HG02588 (cell line): ENCODE data around the gene RETREG3.
A peak's percentile ranks its signal among the peaks of the same experiment; 100 is the strongest.

ENCODE experiments used
- ATAC-seq: cut with Tn5 transposase; IDR thresholded peaks from one replicate; pipeline ENCODE4 v1.9.1; 2021; ENCODE audit warnings: mild to moderate bottlenecking, moderate library complexity; ENCODE audit not compliant: unreplicated experiment

Gene RETREG3

DNA sequence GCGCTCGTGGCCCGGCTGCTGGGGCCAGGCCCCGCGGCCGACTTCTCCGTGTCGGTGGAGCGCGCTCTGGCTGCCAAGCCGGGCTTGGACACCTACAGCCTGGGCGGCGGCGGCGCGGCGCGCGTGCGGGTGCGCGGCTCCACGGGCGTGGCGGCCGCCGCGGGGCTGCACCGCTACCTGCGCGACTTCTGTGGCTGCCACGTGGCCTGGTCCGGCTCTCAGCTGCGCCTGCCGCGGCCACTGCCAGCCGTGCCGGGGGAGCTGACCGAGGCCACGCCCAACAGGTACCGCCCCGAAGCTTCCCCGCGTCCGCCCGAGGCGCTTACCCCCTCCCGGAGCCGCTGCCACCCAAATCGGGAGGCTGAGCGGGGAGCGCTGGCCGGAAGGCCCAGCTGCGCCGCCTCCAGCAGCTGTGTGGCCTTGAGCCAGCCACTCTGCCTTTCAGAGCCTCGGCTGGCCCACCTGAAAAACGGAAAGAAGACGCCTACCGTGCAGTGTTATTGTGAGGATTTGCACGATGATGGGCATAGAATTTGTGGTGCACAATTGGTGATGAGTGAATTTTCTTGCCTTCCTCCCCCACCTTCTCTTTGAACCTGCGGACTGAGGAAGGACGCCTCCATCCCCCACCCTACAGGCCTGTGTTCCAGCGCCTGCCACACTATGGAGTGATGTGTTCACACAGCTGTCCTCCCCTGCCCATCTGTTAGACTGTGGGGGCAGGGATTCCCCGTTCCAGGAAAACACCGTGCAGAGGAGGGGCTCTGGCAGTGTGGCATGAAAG lies 72.6 kb downstream of the RETREG3 start:
- ATAC-seq = peak; percentile 62

DNA sequence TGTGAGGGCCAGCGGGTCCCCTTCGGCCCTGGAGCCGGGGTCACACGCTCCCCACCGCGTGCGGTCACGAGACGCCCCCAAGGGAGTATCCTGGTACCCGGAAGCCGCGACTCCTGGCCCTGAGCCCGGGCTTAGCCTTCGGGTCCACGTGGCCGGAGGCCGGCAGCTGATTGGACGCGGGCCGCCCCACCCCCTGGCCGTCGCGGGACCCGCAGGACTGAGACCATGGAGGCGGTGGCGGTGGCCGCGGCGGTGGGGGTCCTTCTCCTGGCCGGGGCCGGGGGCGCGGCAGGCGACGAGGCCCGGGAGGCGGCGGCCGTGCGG lies 73.2 kb downstream of the RETREG3 start, which contains the start of gene NAGLU:
Gene NAGLU (plus strand): TSS at position 194 of the 324 bp plus-strand sequence. CDS start 32 bp downstream, at position 226.
- peak; percentile 81 for ATAC-seq

DNA sequence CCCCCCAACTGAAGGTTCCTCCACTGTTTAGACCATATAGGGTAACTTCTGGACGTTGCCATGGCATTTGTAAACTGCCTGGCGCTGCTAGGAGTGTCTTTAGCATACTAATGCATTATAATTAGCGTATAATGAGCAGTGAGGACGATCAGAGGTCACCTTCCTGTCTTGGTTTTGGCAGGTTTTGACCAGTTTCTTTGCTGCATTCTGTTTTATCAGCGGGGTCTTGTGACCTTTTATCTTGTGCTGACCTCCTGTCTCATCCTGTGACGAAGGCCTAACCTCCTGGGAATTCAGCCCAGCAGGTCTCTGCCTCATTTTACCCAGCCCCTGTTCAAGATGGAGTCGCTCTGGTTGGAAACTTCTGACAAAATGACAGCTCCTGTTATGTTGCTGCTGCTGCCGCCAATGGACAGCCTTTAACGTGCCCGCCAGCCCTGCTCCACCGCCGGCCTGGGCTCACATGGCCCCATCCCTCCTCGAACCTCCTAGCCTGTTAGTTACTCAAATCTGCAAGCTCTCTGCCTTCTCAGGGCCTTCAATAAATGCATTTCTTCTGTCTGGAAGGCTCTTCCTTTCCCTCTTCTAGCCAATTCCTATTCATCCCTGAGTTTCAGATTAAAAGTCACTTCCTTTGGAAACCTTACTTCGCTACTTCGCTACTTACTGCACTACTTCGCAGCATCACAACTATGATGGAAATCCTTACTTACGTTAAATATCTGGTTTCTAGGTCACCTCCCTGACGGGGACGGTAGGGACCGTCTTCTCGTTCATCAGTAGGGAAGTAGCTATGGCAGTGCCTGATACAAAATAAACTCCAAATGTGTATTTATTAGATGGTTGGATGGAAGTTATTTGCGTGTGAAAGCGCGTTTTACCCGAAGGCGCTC lies 73.8 kb downstream of the RETREG3 start:
- ATAC-seq = no peak

DNA sequence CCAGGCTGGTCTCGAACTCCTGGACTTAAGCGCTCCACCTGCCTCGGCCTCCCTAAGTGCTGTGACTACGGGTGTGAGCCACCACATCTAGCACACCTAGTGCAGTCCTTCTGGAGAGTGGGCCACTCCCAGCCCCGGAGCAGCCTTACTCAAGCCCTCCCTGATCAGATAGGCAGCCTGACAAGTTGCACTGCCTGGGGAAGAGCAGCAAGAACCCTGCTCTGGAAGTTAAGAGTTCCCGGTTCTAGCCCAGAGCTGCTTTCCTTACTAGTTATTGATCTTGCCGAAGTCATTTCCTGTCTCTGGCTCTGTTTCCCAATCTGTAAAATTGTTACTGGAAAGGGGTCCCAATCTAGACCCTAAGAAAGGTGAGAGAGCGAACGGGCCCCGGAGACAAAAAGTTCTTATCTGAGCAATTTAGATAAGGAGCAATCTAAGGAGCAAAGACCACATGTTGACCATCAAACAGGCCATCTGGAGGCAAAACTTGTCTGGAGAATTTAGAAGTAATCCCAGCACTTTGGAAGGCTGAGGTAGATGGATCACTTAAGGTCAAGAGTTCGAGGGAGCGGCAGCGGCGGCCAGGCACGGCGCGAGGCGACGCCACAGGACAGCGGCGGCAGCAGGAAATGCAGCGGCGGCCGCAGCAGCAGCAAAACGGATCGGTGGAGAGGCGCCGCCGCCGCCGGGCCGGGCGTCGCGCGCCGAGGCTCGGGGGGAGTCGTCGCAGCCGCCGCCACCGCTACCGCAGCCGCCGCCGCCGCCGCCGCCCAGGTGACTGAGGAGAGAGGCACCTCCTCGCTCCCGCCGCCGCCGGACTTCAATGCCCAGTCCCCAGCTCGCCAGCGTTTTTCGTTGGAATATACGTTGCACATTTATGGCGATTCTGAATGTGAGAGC lies 77.5 kb downstream of the RETREG3 start:
- ATAC-seq = no peak

DNA sequence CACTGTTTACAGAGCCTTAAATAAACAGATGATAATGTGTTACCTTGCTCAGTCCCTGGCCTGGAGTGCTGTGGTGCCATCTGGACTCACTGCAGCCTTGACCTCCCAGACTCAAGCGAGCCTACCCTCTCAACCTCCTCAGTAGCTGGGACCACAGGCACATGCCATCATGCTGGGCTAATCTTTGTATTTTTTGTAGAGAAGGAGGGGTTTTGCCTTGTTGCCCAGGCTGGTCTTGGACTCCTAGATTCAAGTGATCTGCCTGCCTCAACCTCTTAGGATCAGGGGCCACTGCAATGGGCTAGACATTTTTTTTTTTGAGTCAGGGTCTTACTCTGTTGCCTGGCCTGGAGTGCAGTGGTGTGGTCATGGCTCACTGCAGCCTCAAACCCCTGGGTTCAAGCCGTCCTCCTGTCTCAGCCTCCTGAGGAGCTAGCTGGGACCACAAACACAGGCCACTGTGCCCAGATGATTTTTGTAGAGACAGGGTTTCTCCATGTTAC lies 78.2 kb downstream of the RETREG3 start:
- no peak for ATAC-seq
